GM12878 (cell line): Measurements from ENCODE around the gene PCDHB9. TPM values are rescaled to one million over a fixed set of nuclear protein-coding genes. Genes with fewer than 3 reads are reported as not detected.
"Not testable (repeated sequence)": the region's sequence is repeated elsewhere in the genome, so short reads cannot be mapped to it uniquely, and the experiment has no call there.

Experiments used
- ATAC-seq: fragments of 200-7000 bp; cut with Tn5 transposase; 3 replicates; pipeline ENCODE4 v1.9.1; 2020; ENCODE audit warnings: mild to moderate bottlenecking, moderate library complexity
- BruUV-seq: library from RNA; stranded (reverse); fragments of 400-500 nt; replicated peaks from 2 replicates; lab custom pipeline; 2021; lab: Mats Ljungman, UMichigan
- CTCF ChIA-PET: fragments of 300-600 bp; sonication (Branson Sonifier 250); formaldehyde crosslinking; extraction: SDS; loops from one replicate; lab custom pipeline; 2021; ENCODE audit warnings: inconsistent platforms; lab: Yijun Ruan, JAX
- POLR2A ChIA-PET: fragments of 350-600 bp; formaldehyde crosslinking; extraction: SDS; loops from one replicate; lab custom pipeline; 2021; ENCODE audit warnings: inconsistent platforms; lab: Charles Lee
- RAD21 ChIA-PET: fragments of 300-600 bp; sonication (Branson Sonifier 250); formaldehyde crosslinking; loops from one replicate; lab custom pipeline; 2023; ENCODE audit warnings: antibody characterized with exemption; ENCODE audit not compliant: unreplicated experiment; lab: Charles Lee
- SMC1A ChIA-PET: fragments of 300-600 bp; sonication (Branson Sonifier 250); formaldehyde crosslinking; loops from one replicate; lab custom pipeline; 2023; ENCODE audit not compliant: unreplicated experiment, uncharacterized antibody; lab: Charles Lee
- DNase-seq: peaks from one replicate; pipeline ENCODE4 v3.0.0-alpha.2; 2011; ENCODE audit warnings: low read depth, low spot score
- FAIRE-seq: peaks from 3 replicates; lab custom pipeline; 2011; peaks lifted over from hg19 to GRCh38; lab: Jason Lieb, UNC
- H2AFZ ChIP-seq: 2 replicates; pipeline ENCODE4 v1.6.0; 2011; ENCODE audit warnings: low read depth, low read length, control low read depth; ENCODE audit not compliant: control insufficient read depth
- H3K27ac ChIP-seq: 2 replicates; pipeline ENCODE4 v1.5.1; 2011; ENCODE audit warnings: control low read depth; ENCODE audit not compliant: control insufficient read depth, insufficient read depth
- H3K27me3 ChIP-seq, 2 experiments: replicated peaks in 1 of 2; 2 replicates each; pipeline versions ENCODE4 v1.6.0 to v1.6.1; 2011; ENCODE audit warnings: low read length in 1 of 2; ENCODE audit not compliant: control insufficient read depth in 2 of 2, insufficient read depth in 2 of 2
- H3K36me3 ChIP-seq, 2 experiments: 2 replicates each; pipeline ENCODE4 v1.5.1; 2011; ENCODE audit warnings: low read length in 1 of 2; ENCODE audit not compliant: control insufficient read depth in 2 of 2, insufficient read depth in 2 of 2
- H3K4me1 ChIP-seq: 2 replicates; pipeline ENCODE4 v1.6.1; 2011; ENCODE audit warnings: mild to moderate bottlenecking, low read length, moderate library complexity, mixed read lengths; ENCODE audit not compliant: control insufficient read depth, insufficient read depth
- H3K4me2 ChIP-seq: 2 replicates; pipeline ENCODE4 v1.6.0; 2011; ENCODE audit warnings: control low read depth; ENCODE audit not compliant: control insufficient read depth, insufficient read depth
- H3K4me3 ChIP-seq: fragments of 200-600 bp; sonication (generic); 2 replicates; pipeline ENCODE4 v1.5.1; 2016
- H3K79me2 ChIP-seq: 2 replicates; pipeline ENCODE4 v1.6.0; 2011; ENCODE audit warnings: low read length; ENCODE audit not compliant: control insufficient read depth, insufficient read depth
- H3K9ac ChIP-seq: 2 replicates; pipeline ENCODE4 v1.8.0; 2011; ENCODE audit warnings: low read length, control low read depth, mixed read lengths; ENCODE audit not compliant: control insufficient read depth, insufficient read depth
- H3K9me3 ChIP-seq: replicated peaks from 3 replicates; pipeline ENCODE4 v1.5.1; 2011; ENCODE audit warnings: mild to moderate bottlenecking, low read length; ENCODE audit not compliant: control insufficient read depth, insufficient read depth
- H4K20me1 ChIP-seq: 2 replicates; pipeline ENCODE4 v1.6.0; 2011; ENCODE audit not compliant: control insufficient read depth, insufficient read depth
- WGBS: methylation state at CpG from one replicate; pipeline ENCODE4 v1.1.6; 2016; ENCODE audit warnings: low lambda C conversion rate; ENCODE audit not compliant: insufficient replicate concordance, insufficient coverage; ENCODE audit errors: missing lambda C conversion rate; 5-methylcytosine and 5-hydroxymethylcytosine counted together
- in situ Hi-C: fragments of 300-500 bp; cut with MboI; formaldehyde crosslinking; loops from 9 replicates; pipeline ENCODE4 v1.14.3; 2018; ENCODE audit warnings: mixed read lengths
- intact Hi-C: fragments of 100-400 bp; cut with micrococcal nuclease; formaldehyde crosslinking; loops from one replicate; pipeline ENCODE4 v1.14.2; 2022; ENCODE audit not compliant: unreplicated experiment
- polyA plus RNA-seq, 11 experiments: library from polyadenylated mRNA; depleted of rRNA in 4 of 11; unstranded in 6 of 11; stranded (reverse) in 5 of 11; fragments of >200 nt; fragmentation: Nextera tagmentation in 4 of 11; fragmentation: Illumina TruSeq in 1 of 11; extraction: Ambion mirVana in 4 of 11; extraction: Trizol in 1 of 11; gene quantifications; 1 replicate in 1 of 11; 2 replicates in 10 of 11; pipeline versions ENCODE4 v1.2.1 to v1.2.3, GENCODE V29; 2011 to 2016; ENCODE audit warnings: inconsistent platforms in 2 of 11, missing spikeins in 2 of 11, low read depth in 1 of 11
- total RNA-seq, 4 experiments: library from RNA; depleted of rRNA in 3 of 4; stranded (reverse); fragments of >200 nt in 3 of 4; fragmentation: Illumina TruSeq in 1 of 4; extraction: Trizol in 1 of 4; gene quantifications; 2 replicates each; pipeline versions ENCODE4 v1.2.1 to v1.2.3, GENCODE V29; 2013 to 2021

PCDHB9 gene
- total and polyA plus RNA-seq, 10 of the 15 experiments (the other 5 are each of a cell fraction or from before 2014, with no cell fraction given): 0.01 to 0.45 (median 0.13) TPM; not detected in 4

- FAIRE-seq, DNase-seq, H2AFZ ChIP-seq, H4K20me1 ChIP-seq, H3K27ac ChIP-seq, CTCF ChIA-PET, H3K27me3 ChIP-seq, ATAC-seq, H3K4me3 ChIP-seq, H3K9me3 ChIP-seq, H3K79me2 ChIP-seq, POLR2A ChIA-PET, RAD21 ChIA-PET, H3K4me2 ChIP-seq, BruUV-seq, SMC1A ChIA-PET, intact Hi-C loops, H3K4me1 ChIP-seq, H3K36me3 ChIP-seq, H3K9ac ChIP-seq: not testable (repeated sequence)
- WGBS: 80% methylated on average over 16 of the region's 40 CpGs
- in situ Hi-C loops: loop anchor here (25.0 kb wide), 1 partner anchor 347 kb away; no protein-coding TSS in a partner anchor
Measured at GRCh38 chr5:141215504-141215903, 28.5 kb downstream of the PCDHB9 start.

- DNase-seq, intact Hi-C loops, RAD21 ChIA-PET, H3K4me1 ChIP-seq, H3K27me3 ChIP-seq, H3K9ac ChIP-seq, H3K79me2 ChIP-seq, H3K4me2 ChIP-seq, ATAC-seq, H3K4me3 ChIP-seq, CTCF ChIA-PET, H3K27ac ChIP-seq, H2AFZ ChIP-seq, H3K9me3 ChIP-seq, H4K20me1 ChIP-seq, BruUV-seq, H3K36me3 ChIP-seq, FAIRE-seq, SMC1A ChIA-PET, POLR2A ChIA-PET: not testable (repeated sequence)
- WGBS: 76% methylated on average over 17 of the region's 26 CpGs
- in situ Hi-C loops: loop anchor here (25.0 kb wide), 1 partner anchor 346 kb away; no protein-coding TSS in a partner anchor
Measured at GRCh38 chr5:141216035-141216434, 29.1 kb downstream of the PCDHB9 start.
